ENCODE data around the gene MDK.

MDK gene

GRCh38 chr11:46341454-46341853 is 40.0 kb upstream of the MDK start:
- in situ Hi-C loops (cut with MboI; ENCODE audit: low sequenced_read_pairs, unreplicated experiment) = no loop called here
- TF ChIP-seq CTCF (IDR thresholded peaks at IDR 0.05; ENCODE audit: borderline replicate concordance, control extremely low read depth, extremely low read depth, insufficient read depth, missing control alignments) = no peak
- no peak for DNase-seq (ENCODE audit: low spot score)

GRCh38 chr11:46342239-46342638 is 39.2 kb upstream of the MDK start:
- no peak for TF ChIP-seq CTCF (IDR thresholded peaks at IDR 0.05; ENCODE audit: borderline replicate concordance, control extremely low read depth, extremely low read depth, insufficient read depth, missing control alignments)
- in situ Hi-C loops (cut with MboI; ENCODE audit: low sequenced_read_pairs, unreplicated experiment) = no loop called here
- DNase-seq (ENCODE audit: low spot score) = no peak

- DNase-seq (ENCODE audit: low spot score) = no peak
- in situ Hi-C loops (cut with MboI; ENCODE audit: low sequenced_read_pairs, unreplicated experiment) = no loop called here
- TF ChIP-seq CTCF (IDR thresholded peaks at IDR 0.05; ENCODE audit: borderline replicate concordance, control extremely low read depth, extremely low read depth, insufficient read depth, missing control alignments) = no peak
These were observed 37.9 kb upstream of the MDK start for GRCh38 chr11:46343520-46343919.

- no peak for TF ChIP-seq CTCF (IDR thresholded peaks at IDR 0.05; ENCODE audit: borderline replicate concordance, control extremely low read depth, extremely low read depth, insufficient read depth, missing control alignments)
- in situ Hi-C loops (cut with MboI; ENCODE audit: low sequenced_read_pairs, unreplicated experiment) = no loop called here
- DNase-seq (ENCODE audit: low spot score) = peak; percentile 78
These were observed 36.3 kb upstream of the MDK start for GRCh38 chr11:46345131-46345597.

GRCh38 chr11:46345881-46346484 is 35.5 kb upstream of the MDK start:
- in situ Hi-C loops (cut with MboI; ENCODE audit: low sequenced_read_pairs, unreplicated experiment) = no loop called here
- DNase-seq (ENCODE audit: low spot score) = no peak
- TF ChIP-seq CTCF (IDR thresholded peaks at IDR 0.05; ENCODE audit: borderline replicate concordance, control extremely low read depth, extremely low read depth, insufficient read depth, missing control alignments) = no peak

GRCh38 chr11:46346886-46347636 is 34.4 kb upstream of the MDK start, which contains the start of gene DGKZ:
TSS of gene DGKZ (plus strand) at chr11:46347463. CDS start at chr11:46347660, 197 bp downstream.
- in situ Hi-C loops (cut with MboI; ENCODE audit: low sequenced_read_pairs, unreplicated experiment) = no loop called here
- DNase-seq (ENCODE audit: low spot score) = peak; percentile 96
- peak; percentile 99 for TF ChIP-seq CTCF (IDR thresholded peaks at IDR 0.05; ENCODE audit: borderline replicate concordance, control extremely low read depth, extremely low read depth, insufficient read depth, missing control alignments)

Measured in GM13976 (cell line).